Inferior parietal cortex (tissue), 1 donor: Measurements from ENCODE around the gene TAGAP.

Experiments used
- DNase-seq: peaks from one replicate; pipeline ENCODE4 v3.0.0-alpha.2; 2016; ENCODE audit errors: extremely low spot score

The TAGAP gene

GRCh38 chr6:159044899-159045727 is at the start of gene TAGAP:
Gene TAGAP (minus strand): TSS chr6:159044991. CDS start chr6:159044146, 845 bp downstream.
- DNase-seq = no peak

GRCh38 chr6:159093609-159094443 is 49.0 kb upstream of the TAGAP start:
- no peak for DNase-seq

- DNase-seq = no peak
These were observed 47.8 kb upstream of the TAGAP start for GRCh38 chr6:159092631-159093030.

- DNase-seq = no peak
These were observed 46.0 kb upstream of the TAGAP start for GRCh38 chr6:159090530-159091480.

- no peak for DNase-seq
These were observed 45.1 kb upstream of the TAGAP start for GRCh38 chr6:159089909-159090308.

- no peak for DNase-seq
These were observed 44.7 kb upstream of the TAGAP start for GRCh38 chr6:159089443-159089842.

- DNase-seq = no peak
These were observed 41.3 kb upstream of the TAGAP start for GRCh38 chr6:159086033-159086618.

GRCh38 chr6:159085396-159085895 is 40.7 kb upstream of the TAGAP start:
- no peak for DNase-seq

- no peak for DNase-seq
These were observed 39.8 kb upstream of the TAGAP start for GRCh38 chr6:159084493-159085091.

- DNase-seq = no peak
These were observed 38.4 kb upstream of the TAGAP start for GRCh38 chr6:159083146-159083545.

GRCh38 chr6:159082039-159082815 is 37.4 kb upstream of the TAGAP start:
- DNase-seq = no peak

- no peak for DNase-seq
These were observed 35.6 kb upstream of the TAGAP start for GRCh38 chr6:159080217-159080976.

- DNase-seq = no peak
These were observed 34.6 kb upstream of the TAGAP start for GRCh38 chr6:159079367-159079766.

- DNase-seq = no peak
These were observed 32.3 kb upstream of the TAGAP start for GRCh38 chr6:159077123-159077522.

- no peak for DNase-seq
These were observed 30.9 kb upstream of the TAGAP start for GRCh38 chr6:159075506-159076228.

GRCh38 chr6:159074876-159075275 is 30.1 kb upstream of the TAGAP start:
- DNase-seq = no peak

GRCh38 chr6:159074120-159074684 is 29.4 kb upstream of the TAGAP start:
- DNase-seq = peak; percentile 92
